ENCODE data around the gene CELA2B. TPM values are rescaled to one million over a fixed set of nuclear protein-coding genes. Genes with fewer than 3 reads are reported as not detected.

CELA2B gene
- total RNA-seq, 1 experiment from 2014 or later = not detected

DNA sequence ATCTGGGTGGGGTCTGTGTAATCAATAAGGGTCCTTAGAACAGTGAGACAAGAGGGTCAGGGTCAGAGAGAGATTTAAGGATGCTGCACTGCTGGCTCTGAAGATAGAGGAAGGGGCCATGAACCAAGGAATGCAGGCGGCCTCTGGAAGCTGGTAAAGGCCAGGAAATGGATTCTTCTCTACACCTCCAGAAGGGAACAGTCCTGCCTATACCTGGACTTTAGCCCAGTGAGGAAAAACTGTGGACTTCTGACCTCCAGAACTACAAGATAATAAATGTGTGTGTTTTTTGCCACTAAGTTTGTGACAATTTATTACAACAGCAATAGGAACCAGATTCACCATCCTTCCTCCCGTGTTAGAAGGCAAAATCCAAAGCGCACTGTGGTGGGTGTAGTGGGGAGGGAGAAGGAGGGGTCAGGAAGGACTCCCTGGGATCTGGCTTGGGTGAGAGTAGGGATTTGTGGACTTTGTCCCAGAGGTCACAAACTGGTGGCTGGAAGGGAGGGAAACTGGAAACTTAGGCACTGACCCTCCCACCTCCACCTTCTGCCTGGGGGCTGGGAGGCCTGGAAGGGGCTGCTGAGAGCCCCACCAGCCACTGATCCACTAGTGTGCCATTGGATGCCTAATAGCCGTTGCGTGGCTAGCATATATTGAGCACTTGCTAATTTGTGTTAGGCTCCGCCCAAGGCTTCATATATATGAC lies 24.7 kb upstream of the CELA2B start:
- peaks cover 19% of the 10 kb centered on the region for H3K9me3 Mint-ChIP-seq
- no peaks in the 10 kb centered on the region for H3K36me3 Mint-ChIP-seq
- CTCF ChIA-PET = no interaction called here
- no peaks in the 10 kb centered on the region for H3K4me1 Mint-ChIP-seq
- H3K27ac Mint-ChIP-seq = no peak overlapping the region
- H3K27me3 Mint-ChIP-seq (ENCODE audit: low read depth) = 0 out of 2 replicates have a peak, but pooled peaks cover 4% of the 10 kb centered on the region
- no peak for ATAC-seq
- POLR2A ChIA-PET = no interaction called here
- no peak for DNase-seq (ENCODE audit: low spot score)
- no peak overlapping the region for H3K4me3 Mint-ChIP-seq
- TF ChIP-seq, protein P1, sequence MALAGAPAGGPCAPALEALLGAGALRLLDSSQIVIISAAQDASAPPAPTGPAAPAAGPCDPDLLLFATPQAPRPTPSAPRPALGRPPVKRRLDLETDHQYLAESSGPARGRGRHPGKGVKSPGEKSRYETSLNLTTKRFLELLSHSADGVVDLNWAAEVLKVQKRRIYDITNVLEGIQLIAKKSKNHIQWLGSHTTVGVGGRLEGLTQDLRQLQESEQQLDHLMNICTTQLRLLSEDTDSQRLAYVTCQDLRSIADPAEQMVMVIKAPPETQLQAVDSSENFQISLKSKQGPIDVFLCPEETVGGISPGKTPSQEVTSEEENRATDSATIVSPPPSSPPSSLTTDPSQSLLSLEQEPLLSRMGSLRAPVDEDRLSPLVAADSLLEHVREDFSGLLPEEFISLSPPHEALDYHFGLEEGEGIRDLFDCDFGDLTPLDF (CRISPR knock-in tag; IDR thresholded peaks at IDR 0.05) = no peak
- TF ChIP-seq, protein P2, sequence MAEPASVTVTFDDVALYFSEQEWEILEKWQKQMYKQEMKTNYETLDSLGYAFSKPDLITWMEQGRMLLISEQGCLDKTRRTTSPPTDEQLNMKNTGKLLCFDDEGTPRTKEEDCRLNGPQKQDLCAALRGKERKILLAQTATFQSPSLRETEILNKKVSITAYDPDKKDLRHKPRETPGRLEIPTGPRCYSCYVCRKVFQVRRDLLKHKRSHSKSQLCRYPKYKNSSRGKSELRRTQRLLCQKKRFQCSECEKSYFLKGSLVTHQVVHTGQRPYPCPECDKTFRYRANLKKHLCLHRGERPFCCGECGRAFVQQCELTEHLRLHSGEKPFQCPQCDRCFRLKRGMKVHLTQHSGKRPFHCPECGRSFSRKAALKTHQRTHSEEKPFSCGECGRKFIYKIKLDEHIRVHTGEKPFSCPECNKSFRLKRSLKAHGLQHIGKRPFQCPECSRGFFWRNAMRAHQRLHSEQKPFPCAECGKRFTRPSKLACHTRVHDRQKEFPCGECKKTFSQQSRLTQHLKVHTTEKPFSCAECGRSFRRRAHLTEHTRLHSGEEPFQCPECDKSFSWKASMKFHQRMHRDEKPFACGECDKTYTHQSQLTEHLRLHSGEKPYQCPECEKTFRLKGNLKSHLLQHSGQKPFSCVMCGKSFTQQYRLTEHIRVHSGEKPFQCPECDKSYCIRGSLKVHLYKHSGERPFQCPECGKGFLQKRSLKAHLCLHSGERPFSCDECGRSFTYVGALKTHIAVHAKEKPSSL (CRISPR knock-in tag; conservative IDR thresholded peaks at IDR 0.05) = no peak
- TF ChIP-seq, protein P3, sequence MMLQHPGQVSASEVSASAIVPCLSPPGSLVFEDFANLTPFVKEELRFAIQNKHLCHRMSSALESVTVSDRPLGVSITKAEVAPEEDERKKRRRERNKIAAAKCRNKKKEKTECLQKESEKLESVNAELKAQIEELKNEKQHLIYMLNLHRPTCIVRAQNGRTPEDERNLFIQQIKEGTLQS (CRISPR knock-in tag; conservative IDR thresholded peaks at IDR 0.05) = no peak
- no peak for TF ChIP-seq NFATC4 (CRISPR knock-in tag; IDR thresholded peaks at IDR 0.05)
- TF ChIP-seq, protein P4, sequence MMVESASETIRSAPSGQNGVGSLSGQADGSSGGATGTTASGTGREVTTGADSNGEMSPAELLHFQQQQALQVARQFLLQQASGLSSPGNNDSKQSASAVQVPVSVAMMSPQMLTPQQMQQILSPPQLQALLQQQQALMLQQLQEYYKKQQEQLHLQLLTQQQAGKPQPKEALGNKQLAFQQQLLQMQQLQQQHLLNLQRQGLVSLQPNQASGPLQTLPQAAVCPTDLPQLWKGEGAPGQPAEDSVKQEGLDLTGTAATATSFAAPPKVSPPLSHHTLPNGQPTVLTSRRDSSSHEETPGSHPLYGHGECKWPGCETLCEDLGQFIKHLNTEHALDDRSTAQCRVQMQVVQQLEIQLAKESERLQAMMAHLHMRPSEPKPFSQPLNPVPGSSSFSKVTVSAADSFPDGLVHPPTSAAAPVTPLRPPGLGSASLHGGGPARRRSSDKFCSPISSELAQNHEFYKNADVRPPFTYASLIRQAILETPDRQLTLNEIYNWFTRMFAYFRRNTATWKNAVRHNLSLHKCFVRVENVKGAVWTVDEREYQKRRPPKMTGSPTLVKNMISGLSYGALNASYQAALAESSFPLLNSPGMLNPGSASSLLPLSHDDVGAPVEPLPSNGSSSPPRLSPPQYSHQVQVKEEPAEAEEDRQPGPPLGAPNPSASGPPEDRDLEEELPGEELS (CRISPR knock-in tag; IDR thresholded peaks at IDR 0.05) = no peak
- no peak for TF ChIP-seq IRF2 (CRISPR knock-in tag; IDR thresholded peaks at IDR 0.05; ENCODE audit: borderline replicate concordance, low read depth)
- TF ChIP-seq, protein P5, sequence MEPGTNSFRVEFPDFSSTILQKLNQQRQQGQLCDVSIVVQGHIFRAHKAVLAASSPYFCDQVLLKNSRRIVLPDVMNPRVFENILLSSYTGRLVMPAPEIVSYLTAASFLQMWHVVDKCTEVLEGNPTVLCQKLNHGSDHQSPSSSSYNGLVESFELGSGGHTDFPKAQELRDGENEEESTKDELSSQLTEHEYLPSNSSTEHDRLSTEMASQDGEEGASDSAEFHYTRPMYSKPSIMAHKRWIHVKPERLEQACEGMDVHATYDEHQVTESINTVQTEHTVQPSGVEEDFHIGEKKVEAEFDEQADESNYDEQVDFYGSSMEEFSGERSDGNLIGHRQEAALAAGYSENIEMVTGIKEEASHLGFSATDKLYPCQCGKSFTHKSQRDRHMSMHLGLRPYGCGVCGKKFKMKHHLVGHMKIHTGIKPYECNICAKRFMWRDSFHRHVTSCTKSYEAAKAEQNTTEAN (CRISPR knock-in tag; IDR thresholded peaks at IDR 0.05) = no peak
- no peak for TF ChIP-seq TEAD4 (CRISPR knock-in tag; IDR thresholded peaks at IDR 0.05)
- TF ChIP-seq, protein P6, sequence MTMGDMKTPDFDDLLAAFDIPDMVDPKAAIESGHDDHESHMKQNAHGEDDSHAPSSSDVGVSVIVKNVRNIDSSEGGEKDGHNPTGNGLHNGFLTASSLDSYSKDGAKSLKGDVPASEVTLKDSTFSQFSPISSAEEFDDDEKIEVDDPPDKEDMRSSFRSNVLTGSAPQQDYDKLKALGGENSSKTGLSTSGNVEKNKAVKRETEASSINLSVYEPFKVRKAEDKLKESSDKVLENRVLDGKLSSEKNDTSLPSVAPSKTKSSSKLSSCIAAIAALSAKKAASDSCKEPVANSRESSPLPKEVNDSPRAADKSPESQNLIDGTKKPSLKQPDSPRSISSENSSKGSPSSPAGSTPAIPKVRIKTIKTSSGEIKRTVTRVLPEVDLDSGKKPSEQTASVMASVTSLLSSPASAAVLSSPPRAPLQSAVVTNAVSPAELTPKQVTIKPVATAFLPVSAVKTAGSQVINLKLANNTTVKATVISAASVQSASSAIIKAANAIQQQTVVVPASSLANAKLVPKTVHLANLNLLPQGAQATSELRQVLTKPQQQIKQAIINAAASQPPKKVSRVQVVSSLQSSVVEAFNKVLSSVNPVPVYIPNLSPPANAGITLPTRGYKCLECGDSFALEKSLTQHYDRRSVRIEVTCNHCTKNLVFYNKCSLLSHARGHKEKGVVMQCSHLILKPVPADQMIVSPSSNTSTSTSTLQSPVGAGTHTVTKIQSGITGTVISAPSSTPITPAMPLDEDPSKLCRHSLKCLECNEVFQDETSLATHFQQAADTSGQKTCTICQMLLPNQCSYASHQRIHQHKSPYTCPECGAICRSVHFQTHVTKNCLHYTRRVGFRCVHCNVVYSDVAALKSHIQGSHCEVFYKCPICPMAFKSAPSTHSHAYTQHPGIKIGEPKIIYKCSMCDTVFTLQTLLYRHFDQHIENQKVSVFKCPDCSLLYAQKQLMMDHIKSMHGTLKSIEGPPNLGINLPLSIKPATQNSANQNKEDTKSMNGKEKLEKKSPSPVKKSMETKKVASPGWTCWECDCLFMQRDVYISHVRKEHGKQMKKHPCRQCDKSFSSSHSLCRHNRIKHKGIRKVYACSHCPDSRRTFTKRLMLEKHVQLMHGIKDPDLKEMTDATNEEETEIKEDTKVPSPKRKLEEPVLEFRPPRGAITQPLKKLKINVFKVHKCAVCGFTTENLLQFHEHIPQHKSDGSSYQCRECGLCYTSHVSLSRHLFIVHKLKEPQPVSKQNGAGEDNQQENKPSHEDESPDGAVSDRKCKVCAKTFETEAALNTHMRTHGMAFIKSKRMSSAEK (CRISPR knock-in tag; IDR thresholded peaks at IDR 0.05; ENCODE audit: borderline replicate concordance) = no peak
- TF ChIP-seq, protein P7, sequence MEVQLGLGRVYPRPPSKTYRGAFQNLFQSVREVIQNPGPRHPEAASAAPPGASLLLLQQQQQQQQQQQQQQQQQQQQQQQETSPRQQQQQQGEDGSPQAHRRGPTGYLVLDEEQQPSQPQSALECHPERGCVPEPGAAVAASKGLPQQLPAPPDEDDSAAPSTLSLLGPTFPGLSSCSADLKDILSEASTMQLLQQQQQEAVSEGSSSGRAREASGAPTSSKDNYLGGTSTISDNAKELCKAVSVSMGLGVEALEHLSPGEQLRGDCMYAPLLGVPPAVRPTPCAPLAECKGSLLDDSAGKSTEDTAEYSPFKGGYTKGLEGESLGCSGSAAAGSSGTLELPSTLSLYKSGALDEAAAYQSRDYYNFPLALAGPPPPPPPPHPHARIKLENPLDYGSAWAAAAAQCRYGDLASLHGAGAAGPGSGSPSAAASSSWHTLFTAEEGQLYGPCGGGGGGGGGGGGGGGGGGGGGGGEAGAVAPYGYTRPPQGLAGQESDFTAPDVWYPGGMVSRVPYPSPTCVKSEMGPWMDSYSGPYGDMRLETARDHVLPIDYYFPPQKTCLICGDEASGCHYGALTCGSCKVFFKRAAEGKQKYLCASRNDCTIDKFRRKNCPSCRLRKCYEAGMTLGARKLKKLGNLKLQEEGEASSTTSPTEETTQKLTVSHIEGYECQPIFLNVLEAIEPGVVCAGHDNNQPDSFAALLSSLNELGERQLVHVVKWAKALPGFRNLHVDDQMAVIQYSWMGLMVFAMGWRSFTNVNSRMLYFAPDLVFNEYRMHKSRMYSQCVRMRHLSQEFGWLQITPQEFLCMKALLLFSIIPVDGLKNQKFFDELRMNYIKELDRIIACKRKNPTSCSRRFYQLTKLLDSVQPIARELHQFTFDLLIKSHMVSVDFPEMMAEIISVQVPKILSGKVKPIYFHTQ (CRISPR knock-in tag; IDR thresholded peaks at IDR 0.05) = no peak
- no peak for TF ChIP-seq ZNF232 (CRISPR knock-in tag; IDR thresholded peaks at IDR 0.05)
- TF ChIP-seq, protein P8, sequence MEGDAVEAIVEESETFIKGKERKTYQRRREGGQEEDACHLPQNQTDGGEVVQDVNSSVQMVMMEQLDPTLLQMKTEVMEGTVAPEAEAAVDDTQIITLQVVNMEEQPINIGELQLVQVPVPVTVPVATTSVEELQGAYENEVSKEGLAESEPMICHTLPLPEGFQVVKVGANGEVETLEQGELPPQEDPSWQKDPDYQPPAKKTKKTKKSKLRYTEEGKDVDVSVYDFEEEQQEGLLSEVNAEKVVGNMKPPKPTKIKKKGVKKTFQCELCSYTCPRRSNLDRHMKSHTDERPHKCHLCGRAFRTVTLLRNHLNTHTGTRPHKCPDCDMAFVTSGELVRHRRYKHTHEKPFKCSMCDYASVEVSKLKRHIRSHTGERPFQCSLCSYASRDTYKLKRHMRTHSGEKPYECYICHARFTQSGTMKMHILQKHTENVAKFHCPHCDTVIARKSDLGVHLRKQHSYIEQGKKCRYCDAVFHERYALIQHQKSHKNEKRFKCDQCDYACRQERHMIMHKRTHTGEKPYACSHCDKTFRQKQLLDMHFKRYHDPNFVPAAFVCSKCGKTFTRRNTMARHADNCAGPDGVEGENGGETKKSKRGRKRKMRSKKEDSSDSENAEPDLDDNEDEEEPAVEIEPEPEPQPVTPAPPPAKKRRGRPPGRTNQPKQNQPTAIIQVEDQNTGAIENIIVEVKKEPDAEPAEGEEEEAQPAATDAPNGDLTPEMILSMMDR (IDR thresholded peaks at IDR 0.05) = no peak
- no peak for TF ChIP-seq RELA (CRISPR knock-in tag; IDR thresholded peaks at IDR 0.05; ENCODE audit: borderline replicate concordance)
- TF ChIP-seq FOXJ3 (CRISPR knock-in tag; IDR thresholded peaks at IDR 0.05; ENCODE audit: borderline replicate concordance) = no peak
- no peak for TF ChIP-seq NFYB (CRISPR knock-in tag; conservative IDR thresholded peaks at IDR 0.05; ENCODE audit: low read depth)
- TF ChIP-seq, protein P9, sequence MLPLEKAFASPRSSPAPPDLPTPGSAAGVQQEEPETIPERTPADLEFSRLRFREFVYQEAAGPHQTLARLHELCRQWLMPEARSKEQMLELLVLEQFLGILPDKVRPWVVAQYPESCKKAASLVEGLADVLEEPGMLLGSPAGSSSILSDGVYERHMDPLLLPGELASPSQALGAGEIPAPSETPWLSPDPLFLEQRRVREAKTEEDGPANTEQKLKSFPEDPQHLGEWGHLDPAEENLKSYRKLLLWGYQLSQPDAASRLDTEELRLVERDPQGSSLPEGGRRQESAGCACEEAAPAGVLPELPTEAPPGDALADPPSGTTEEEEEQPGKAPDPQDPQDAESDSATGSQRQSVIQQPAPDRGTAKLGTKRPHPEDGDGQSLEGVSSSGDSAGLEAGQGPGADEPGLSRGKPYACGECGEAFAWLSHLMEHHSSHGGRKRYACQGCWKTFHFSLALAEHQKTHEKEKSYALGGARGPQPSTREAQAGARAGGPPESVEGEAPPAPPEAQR (CRISPR knock-in tag; IDR thresholded peaks at IDR 0.05) = no peak
- TF ChIP-seq ZBTB21 (CRISPR knock-in tag; IDR thresholded peaks at IDR 0.05; ENCODE audit: borderline replicate concordance) = no peak
- TF ChIP-seq ZNF416 (CRISPR knock-in tag; IDR thresholded peaks at IDR 0.05) = no peak

Data from WTC11 (cell line).